H9 (cell line): ENCODE measurements around the gene CD53. TPM values are rescaled to one million over a fixed set of nuclear protein-coding genes. Genes with fewer than 3 reads are reported as not detected.

Source experiments
- DNase-seq: peaks from one replicate; pipeline ENCODE4 v3.0.0-alpha.2; 2017
- H2AFZ ChIP-seq: one replicate; pipeline ENCODE4 v1.6.1; 2013; ENCODE audit warnings: mild to moderate bottlenecking, low read length, control low read depth, moderate library complexity
- H2AK5ac ChIP-seq: 2 replicates; pipeline ENCODE4 v1.6.1; 2013; ENCODE audit warnings: low read length, control low read depth, mixed read lengths; ENCODE audit not compliant: insufficient read length
- H2BK120ac ChIP-seq: one replicate; pipeline ENCODE4 v1.6.1; 2013; ENCODE audit warnings: low read depth, mild to moderate bottlenecking, low read length, control low read depth, inconsistent platforms; ENCODE audit not compliant: poor library complexity, severe bottlenecking
- H2BK12ac ChIP-seq: 2 replicates; pipeline ENCODE4 v1.6.1; 2013; ENCODE audit warnings: low read length, control low read depth, mixed read lengths, low read depth; ENCODE audit not compliant: insufficient read length
- H2BK15ac ChIP-seq: 2 replicates; pipeline ENCODE4 v1.6.1; 2013; ENCODE audit warnings: low read depth, low read length, control low read depth
- H2BK20ac ChIP-seq: one replicate; pipeline ENCODE4 v1.6.1; 2013; ENCODE audit warnings: low read depth, mild to moderate bottlenecking, low read length, control low read depth, inconsistent platforms; ENCODE audit not compliant: poor library complexity, severe bottlenecking
- H2BK5ac ChIP-seq: 2 replicates; pipeline ENCODE4 v1.6.1; 2013; ENCODE audit warnings: low read length, control low read depth, mixed read lengths; ENCODE audit not compliant: insufficient read length
- H3K14ac ChIP-seq: 2 replicates; pipeline ENCODE4 v1.6.1; 2013; ENCODE audit warnings: low read length, control low read depth; ENCODE audit not compliant: insufficient read depth
- H3K18ac ChIP-seq: 2 replicates; pipeline ENCODE4 v1.6.1; 2013; ENCODE audit warnings: low read depth, mild to moderate bottlenecking, mixed read lengths, low read length, control low read depth; ENCODE audit not compliant: insufficient read length
- H3K23ac ChIP-seq: 2 replicates; pipeline ENCODE4 v1.6.1; 2013; ENCODE audit warnings: low read length, control low read depth, mixed read lengths, low read depth; ENCODE audit not compliant: insufficient read length
- H3K23me2 ChIP-seq: 2 replicates; pipeline ENCODE4 v1.6.1; 2013; ENCODE audit warnings: low read depth, mild to moderate bottlenecking, mixed read lengths, low read length, control low read depth; ENCODE audit not compliant: insufficient read length, poor library complexity, severe bottlenecking
- H3K27ac ChIP-seq: 2 replicates; pipeline ENCODE4 v1.5.1; 2013; ENCODE audit warnings: low read length, control low read depth, mixed read lengths, low read depth; ENCODE audit not compliant: insufficient read length
- H3K27me3 ChIP-seq: 2 replicates; pipeline ENCODE4 v1.6.1; 2013; ENCODE audit warnings: low read length, control low read depth, inconsistent platforms; ENCODE audit not compliant: insufficient read depth
- H3K4ac ChIP-seq: 2 replicates; pipeline ENCODE4 v1.6.1; 2013; ENCODE audit warnings: low read depth, mild to moderate bottlenecking, control low read depth, inconsistent platforms, low read length, moderate library complexity
- H3K4me1 ChIP-seq: 2 replicates; pipeline ENCODE4 v1.6.1; 2013; ENCODE audit warnings: low read length, control low read depth, inconsistent platforms; ENCODE audit not compliant: insufficient read depth
- H3K4me2 ChIP-seq: 2 replicates; pipeline ENCODE4 v1.6.1; 2013; ENCODE audit warnings: low read length, control low read depth, mixed read lengths; ENCODE audit not compliant: insufficient read length, insufficient read depth
- H3K56ac ChIP-seq: 2 replicates; pipeline ENCODE4 v1.6.1; 2013; ENCODE audit warnings: low read depth, mild to moderate bottlenecking, mixed read lengths, low read length, control low read depth; ENCODE audit not compliant: insufficient read length
- H3K79me1 ChIP-seq: 2 replicates; pipeline ENCODE4 v1.6.1; 2013; ENCODE audit warnings: low read depth, mild to moderate bottlenecking, moderate library complexity, low read length, control low read depth, inconsistent platforms; ENCODE audit not compliant: insufficient read depth, poor library complexity, severe bottlenecking
- H3K79me2 ChIP-seq: 2 replicates; pipeline ENCODE4 v1.6.1; 2013; ENCODE audit warnings: low read length, control low read depth, inconsistent platforms; ENCODE audit not compliant: insufficient read depth
- H3K9ac ChIP-seq: 2 replicates; pipeline ENCODE4 v1.6.1; 2013; ENCODE audit warnings: low read length, control low read depth, mixed read lengths; ENCODE audit not compliant: insufficient read length; ENCODE audit errors: extremely low read depth
- H3K9me3 ChIP-seq: one replicate; pipeline ENCODE4 v1.6.1; 2013; ENCODE audit warnings: low read depth, low read length, inconsistent platforms; ENCODE audit not compliant: control insufficient read depth
- H3T11ph ChIP-seq: one replicate; pipeline ENCODE4 v1.6.1; 2013; ENCODE audit warnings: mild to moderate bottlenecking, low read length, control low read depth, inconsistent platforms
- H4K20me1 ChIP-seq: one replicate; pipeline ENCODE4 v1.6.1; 2013; ENCODE audit not compliant: control insufficient read depth, insufficient read length, insufficient read depth
- H4K5ac ChIP-seq: 2 replicates; pipeline ENCODE4 v1.6.1; 2013; ENCODE audit warnings: low read depth, mild to moderate bottlenecking, mixed read lengths, low read length, control low read depth; ENCODE audit not compliant: insufficient read length
- H4K8ac ChIP-seq: replicated peaks from 2 replicates; pipeline ENCODE4 v1.6.1; 2013; ENCODE audit warnings: low read length, control low read depth, mixed read lengths, low read depth; ENCODE audit not compliant: insufficient read length
- H4K91ac ChIP-seq: 2 replicates; pipeline ENCODE4 v1.6.1; 2013; ENCODE audit warnings: low read depth, mild to moderate bottlenecking, moderate library complexity, mixed read lengths, low read length, control low read depth; ENCODE audit not compliant: insufficient read length
- H3K27ac Mint-ChIP-seq, 3 experiments: 2 replicates in 2 of 3; 3 replicates in 1 of 3; pipeline ENCODE4 v1.8.0; 2020 to 2021; ENCODE audit warnings: mixed read lengths in 3 of 3, mild to moderate bottlenecking in 1 of 3, moderate library complexity in 1 of 3
- H3K27me3 Mint-ChIP-seq: 2 replicates; pipeline ENCODE4 v1.8.0; 2021; ENCODE audit warnings: low read depth, mild to moderate bottlenecking, moderate library complexity, mixed read lengths
- H3K36me3 Mint-ChIP-seq, 3 experiments: 2 replicates in 2 of 3; 3 replicates in 1 of 3; pipeline ENCODE4 v1.8.0; 2020 to 2021; ENCODE audit warnings: low read depth in 3 of 3, mixed read lengths in 3 of 3; ENCODE audit not compliant: insufficient read depth in 1 of 3
- H3K4me1 Mint-ChIP-seq, 2 experiments: 2 replicates each; pipeline ENCODE4 v1.8.0; 2020; ENCODE audit warnings: mixed read lengths in 2 of 2
- H3K4me3 Mint-ChIP-seq, 2 experiments: 2 replicates in 1 of 2; 3 replicates in 1 of 2; pipeline ENCODE4 v1.8.0; 2020 to 2021; ENCODE audit warnings: mild to moderate bottlenecking in 2 of 2, mixed read lengths in 2 of 2, moderate library complexity in 1 of 2
- H3K9me3 Mint-ChIP-seq, 2 experiments: 2 replicates in 1 of 2; 3 replicates in 1 of 2; pipeline ENCODE4 v1.8.0; 2020; ENCODE audit warnings: mild to moderate bottlenecking in 2 of 2, mixed read lengths in 2 of 2, moderate library complexity in 1 of 2
- CTCF ChIP-seq: fragments of 200-600 bp; sonication (generic); conservative IDR thresholded peaks from 3 replicates; pipeline ENCODE4 v1.8.0; 2021; ENCODE audit warnings: antibody characterized with exemption, mild to moderate bottlenecking
- WGBS: extraction: QIAGEN DNeasy Blood & Tissue Kit; methylation state at CpG from one replicate; pipeline ENCODE4 v1.1.7; 2013; ENCODE audit warnings: missing lambda C conversion rate, low lambda C conversion rate, mixed read lengths; ENCODE audit not compliant: insufficient read length; ENCODE audit errors: extremely low coverage; 5-methylcytosine and 5-hydroxymethylcytosine counted together
- total RNA-seq: library from RNA; stranded (reverse); gene quantifications from 2 replicates; pipeline ENCODE4 v1.2.1, GENCODE V29; 2021

CD53 gene
- total RNA-seq, 1 experiment from 2014 or later: 0.15 TPM

- H4K8ac ChIP-seq: no peak overlapping the region
- H2BK5ac ChIP-seq: no peak overlapping the region
- Mint-ChIP-seq H3K27ac (no peak overlapping the region), H3K36me3 (peaks cover 0 to 2% (median 0%) of the 10 kb centered on the region in 3 experiments; a peak in 2 of 7 replicates), H3K27me3 (peaks cover 5% of the 10 kb centered on the region; the same call in 1 of the 2 replicates), H3K4me3 (no peak overlapping the region), H3K9me3 (peaks cover 14 to 43% of the 10 kb centered on the region in 2 experiments), H3K4me1 (peaks cover 6 to 7% of the 10 kb centered on the region in 2 experiments)
- no peaks in the 10 kb centered on the region for H3K23me2 ChIP-seq
- no peaks in the 10 kb centered on the region for H4K20me1 ChIP-seq
- no peak overlapping the region for H3K23ac ChIP-seq
- no peak overlapping the region for H3K56ac ChIP-seq
- no peaks in the 10 kb centered on the region for H3K79me2 ChIP-seq
- no CpG with 5 or more reads among the region's 3 CpGs for whole genome bisulfite sequencing
- no peak overlapping the region for H2BK15ac ChIP-seq
- H3K79me1 ChIP-seq: no peaks in the 10 kb centered on the region
- no peak overlapping the region for H3K14ac ChIP-seq
- H3K4me1 ChIP-seq: no peaks in the 10 kb centered on the region
- H3K27ac ChIP-seq: no peak overlapping the region
- no peak overlapping the region for H2BK20ac ChIP-seq
- H4K5ac ChIP-seq: no peak overlapping the region
- no peak overlapping the region for H3K9ac ChIP-seq
- no peak overlapping the region for H3K4me2 ChIP-seq
- TF ChIP-seq CTCF: no peak
- H3T11ph ChIP-seq: no peak overlapping the region
- DNase-seq: no peak
- no peak overlapping the region for H2AK5ac ChIP-seq
- H2BK120ac ChIP-seq: no peak overlapping the region
- no peak overlapping the region for H3K4ac ChIP-seq
- no peak overlapping the region for H2AFZ ChIP-seq
- H3K18ac ChIP-seq: no peak overlapping the region
- H3K27me3 ChIP-seq: no peaks in the 10 kb centered on the region
- H4K91ac ChIP-seq: no peak overlapping the region
- no peaks in the 10 kb centered on the region for H3K9me3 ChIP-seq
- no peak overlapping the region for H2BK12ac ChIP-seq
These were observed 41.7 kb downstream of the CD53 start for GRCh38 chr1:110914676-110915075.
